ENCODE measurements around the gene CSKMT.
A peak's percentile ranks its signal among the peaks of the same experiment; 100 is the strongest.

The CSKMT gene

GRCh38 chr11:62652161-62653006 is 12.7 kb upstream of the CSKMT start:
- DNase-seq (ENCODE audit: low read depth), result no peak
- TF ChIP-seq CTCF (IDR thresholded peaks at IDR 0.05; ENCODE audit: low read depth, low read length), result no peak
- no peak for TF ChIP-seq MYC (IDR thresholded peaks at IDR 0.05; ENCODE audit: low read depth, low read length)
- TF ChIP-seq MAX (IDR thresholded peaks at IDR 0.05; ENCODE audit: low read depth, low read length), result no peak
- TF ChIP-seq POLR2A (IDR thresholded peaks at IDR 0.05; ENCODE audit: extremely low read depth, insufficient read length), result no peak

GRCh38 chr11:62654297-62654696 is 10.8 kb upstream of the CSKMT start:
- TF ChIP-seq MAX (IDR thresholded peaks at IDR 0.05; ENCODE audit: low read depth, low read length) (no peak), MYC (IDR thresholded peaks at IDR 0.05; ENCODE audit: low read depth, low read length) (no peak), POLR2A (IDR thresholded peaks at IDR 0.05; ENCODE audit: extremely low read depth, insufficient read length) (no peak), CTCF (IDR thresholded peaks at IDR 0.05; ENCODE audit: low read depth, low read length) (no peak)

More at GRCh38 chr11:62652161-62653006, 12.7 kb upstream of the CSKMT start:
- peak overlapping the region; percentile 97 for H3K4me3 ChIP-seq (ENCODE audit: low read depth, low read length)

GRCh38 chr11:62656796-62657429 is 8.2 kb upstream of the CSKMT start:
- H3K4me3 ChIP-seq (ENCODE audit: low read depth, low read length), result no peak overlapping the region
- peak; percentile 43 for DNase-seq (ENCODE audit: low read depth)
- TF ChIP-seq MAX (IDR thresholded peaks at IDR 0.05; ENCODE audit: low read depth, low read length) (no peak), POLR2A (IDR thresholded peaks at IDR 0.05; ENCODE audit: extremely low read depth, insufficient read length) (no peak), MYC (IDR thresholded peaks at IDR 0.05; ENCODE audit: low read depth, low read length) (no peak), CTCF (IDR thresholded peaks at IDR 0.05; ENCODE audit: low read depth, low read length) (no peak)

More at GRCh38 chr11:62654297-62654696, 10.8 kb upstream of the CSKMT start:
- DNase-seq (ENCODE audit: low read depth), result no peak
- H3K4me3 ChIP-seq (ENCODE audit: low read depth, low read length), result no peak overlapping the region

GRCh38 chr11:62664405-62665074 is 572 bp upstream of the CSKMT start:
- peak; percentile 80 for DNase-seq (ENCODE audit: low read depth)
- peak overlapping the region; percentile 100 for H3K4me3 ChIP-seq (ENCODE audit: low read depth, low read length)
- TF ChIP-seq MYC (IDR thresholded peaks at IDR 0.05; ENCODE audit: low read depth, low read length) (no peak), POLR2A (IDR thresholded peaks at IDR 0.05; ENCODE audit: extremely low read depth, insufficient read length) (no peak)

GRCh38 chr11:62665599-62666258 is 617 bp downstream of the CSKMT start:
- DNase-seq (ENCODE audit: low read depth), result peak; percentile 73
- TF ChIP-seq POLR2A (IDR thresholded peaks at IDR 0.05; ENCODE audit: extremely low read depth, insufficient read length) (no peak), MYC (IDR thresholded peaks at IDR 0.05; ENCODE audit: low read depth, low read length) (no peak), MAX (IDR thresholded peaks at IDR 0.05; ENCODE audit: low read depth, low read length) (no peak), CTCF (IDR thresholded peaks at IDR 0.05; ENCODE audit: low read depth, low read length) (no peak)
- H3K4me3 ChIP-seq (ENCODE audit: low read depth, low read length), result peak overlapping the region; percentile 100

Data from NB4 (cell line).